GM12878 (cell line): Measurements from ENCODE around the gene CRY1.

Experiments
- CHD1 ChIP-seq: IDR thresholded peaks from 2 replicates; pipeline ENCODE4 v1.6.1; 2012; ENCODE audit warnings: low read depth, low read length, improper control_type of control experiment
- MYC ChIP-seq: IDR thresholded peaks from 2 replicates; pipeline ENCODE4 v1.6.1; 2011; ENCODE audit warnings: mild to moderate bottlenecking, low read length, moderate library complexity, inconsistent platforms; ENCODE audit not compliant: insufficient read depth, insufficient replicate concordance, insufficient read length, severe bottlenecking
- POLR2A ChIP-seq: IDR thresholded peaks from 2 replicates; pipeline ENCODE4 v1.6.1; 2011; ENCODE audit warnings: low read depth, mild to moderate bottlenecking, low read length
- RCOR1 ChIP-seq: conservative IDR thresholded peaks from 2 replicates; pipeline ENCODE4 v1.6.1; 2012; ENCODE audit warnings: low read depth, low read length, improper control_type of control experiment
- TF ChIP-seq, protein P1 (sequence below): IDR thresholded peaks from 2 replicates; pipeline ENCODE4 v1.6.1; 2012; ENCODE audit warnings: low read depth, low read length, improper control_type of control experiment
- TF ChIP-seq, protein P2 (sequence below), 3 experiments: IDR thresholded peaks in 2 of 3; conservative IDR thresholded peaks in 1 of 3; 2 replicates each; pipeline ENCODE4 v1.5.1; 2011; ENCODE audit warnings: low read depth in 3 of 3, low read length in 3 of 3, mild to moderate bottlenecking in 3 of 3, control low read depth in 2 of 3, moderate library complexity in 2 of 3, inconsistent platforms in 1 of 3, mixed read lengths in 1 of 3; ENCODE audit not compliant: control insufficient read depth in 2 of 3, insufficient read depth in 1 of 3; ENCODE audit errors: extremely low read depth in 1 of 3

DNA sequence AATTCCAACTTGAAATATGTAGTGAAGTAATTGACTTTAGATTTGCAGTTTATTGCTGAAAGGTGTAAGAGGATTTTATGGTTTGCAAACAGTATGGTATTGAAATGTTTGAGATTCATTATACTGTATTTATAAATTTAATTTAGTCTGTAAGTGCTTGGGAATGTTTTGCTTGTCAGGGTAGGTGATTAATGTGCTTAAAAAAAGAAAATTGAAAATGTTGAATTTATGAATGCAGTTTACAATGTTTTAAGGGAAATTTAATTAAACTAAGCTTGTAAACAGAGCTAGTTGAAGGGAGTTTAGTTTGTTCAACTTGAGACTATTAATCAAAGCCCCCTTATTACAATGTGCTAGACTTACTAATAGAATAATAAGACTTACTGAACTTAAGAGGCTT, 18.0 kb upstream of the CRY1 start:
- TF ChIP-seq, protein P1, sequence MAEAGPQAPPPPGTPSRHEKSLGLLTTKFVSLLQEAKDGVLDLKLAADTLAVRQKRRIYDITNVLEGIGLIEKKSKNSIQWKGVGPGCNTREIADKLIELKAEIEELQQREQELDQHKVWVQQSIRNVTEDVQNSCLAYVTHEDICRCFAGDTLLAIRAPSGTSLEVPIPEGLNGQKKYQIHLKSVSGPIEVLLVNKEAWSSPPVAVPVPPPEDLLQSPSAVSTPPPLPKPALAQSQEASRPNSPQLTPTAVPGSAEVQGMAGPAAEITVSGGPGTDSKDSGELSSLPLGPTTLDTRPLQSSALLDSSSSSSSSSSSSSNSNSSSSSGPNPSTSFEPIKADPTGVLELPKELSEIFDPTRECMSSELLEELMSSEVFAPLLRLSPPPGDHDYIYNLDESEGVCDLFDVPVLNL = no peak
- no peak for TF ChIP-seq CHD1
- TF ChIP-seq, protein P2, sequence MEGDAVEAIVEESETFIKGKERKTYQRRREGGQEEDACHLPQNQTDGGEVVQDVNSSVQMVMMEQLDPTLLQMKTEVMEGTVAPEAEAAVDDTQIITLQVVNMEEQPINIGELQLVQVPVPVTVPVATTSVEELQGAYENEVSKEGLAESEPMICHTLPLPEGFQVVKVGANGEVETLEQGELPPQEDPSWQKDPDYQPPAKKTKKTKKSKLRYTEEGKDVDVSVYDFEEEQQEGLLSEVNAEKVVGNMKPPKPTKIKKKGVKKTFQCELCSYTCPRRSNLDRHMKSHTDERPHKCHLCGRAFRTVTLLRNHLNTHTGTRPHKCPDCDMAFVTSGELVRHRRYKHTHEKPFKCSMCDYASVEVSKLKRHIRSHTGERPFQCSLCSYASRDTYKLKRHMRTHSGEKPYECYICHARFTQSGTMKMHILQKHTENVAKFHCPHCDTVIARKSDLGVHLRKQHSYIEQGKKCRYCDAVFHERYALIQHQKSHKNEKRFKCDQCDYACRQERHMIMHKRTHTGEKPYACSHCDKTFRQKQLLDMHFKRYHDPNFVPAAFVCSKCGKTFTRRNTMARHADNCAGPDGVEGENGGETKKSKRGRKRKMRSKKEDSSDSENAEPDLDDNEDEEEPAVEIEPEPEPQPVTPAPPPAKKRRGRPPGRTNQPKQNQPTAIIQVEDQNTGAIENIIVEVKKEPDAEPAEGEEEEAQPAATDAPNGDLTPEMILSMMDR (IDR thresholded peaks at IDR 0.05 in 2 of 3, conservative IDR thresholded peaks at IDR 0.05 in 1 of 3; ENCODE audit: control insufficient read depth in 2 of 3, extremely low read depth in 1 of 3, insufficient read depth in 1 of 3, low read depth in 3 of 3, low read length in 3 of 3) = no peak
- TF ChIP-seq MYC = no peak
- no peak for TF ChIP-seq POLR2A
- no peak for TF ChIP-seq RCOR1
